Activated CD4-positive, alpha-beta T cell treated with anti-CD3 and anti-CD28 coated beads, Interleukin-2, amount 50 U/mL, for 4 hours (primary cell): Measurements from ENCODE around the gene NTNG2.
"Not testable (repeated sequence)": the region's sequence is repeated elsewhere in the genome, so short reads cannot be mapped to it uniquely, and the experiment has no call there.

Experiments
- DNase-seq, 2 experiments: peaks; one replicate each; pipeline ENCODE4 v3.0.0-alpha.2; 2020

The NTNG2 gene

GRCh38 chr9:132161743-132162184 lies at the start of gene NTNG2:
Gene NTNG2, plus strand, starts transcription at chr9:132162058. Its CDS starts 4,774 bp downstream, at chr9:132166832.
- no peak for DNase-seq

GRCh38 chr9:132114102-132114707 lies 47.7 kb upstream of the NTNG2 start:
- no peak for DNase-seq

DNA sequence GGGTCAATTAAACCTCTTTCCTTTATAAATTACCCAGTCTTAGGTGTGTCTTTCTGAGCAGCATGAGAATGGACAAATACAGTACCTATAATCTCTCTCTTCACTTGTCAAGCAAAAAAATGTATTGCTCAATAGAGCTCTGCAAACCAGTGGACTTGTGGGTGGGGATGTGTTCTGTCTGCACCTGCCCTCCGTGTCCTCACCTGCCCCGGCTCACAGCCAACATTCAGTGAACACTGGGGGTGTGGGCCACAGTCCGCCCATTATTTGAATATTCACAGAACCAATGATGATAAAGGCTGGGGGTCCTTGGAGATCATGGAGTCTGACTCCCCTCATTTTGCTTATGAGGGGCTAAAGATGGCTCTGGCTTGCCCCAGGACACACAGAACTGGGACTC lies 45.3 kb upstream of the NTNG2 start:
- no peak for DNase-seq

DNA sequence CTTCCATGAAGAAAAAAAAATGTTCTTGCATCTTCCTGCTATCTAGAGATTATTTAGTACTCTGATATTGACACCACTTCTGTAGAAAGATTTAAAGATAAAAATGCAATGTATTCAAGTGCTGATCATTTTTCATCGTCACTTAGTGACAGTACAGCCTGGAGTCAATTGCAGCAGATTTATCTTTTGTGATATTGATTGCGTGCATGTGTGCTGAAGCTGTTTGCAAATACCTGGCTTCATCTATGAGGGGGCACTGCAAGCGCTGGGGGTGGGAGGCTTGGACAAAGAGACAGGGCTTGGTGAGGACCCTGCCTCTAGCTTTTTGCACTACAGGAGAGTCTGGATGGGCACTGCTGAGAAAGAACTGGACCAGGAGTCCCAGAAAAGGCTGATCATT lies 44.2 kb upstream of the NTNG2 start:
- DNase-seq, result no peak

- no peak for DNase-seq
Measured at GRCh38 chr9:132121021-132121420, 40.8 kb upstream of the NTNG2 start.

DNA sequence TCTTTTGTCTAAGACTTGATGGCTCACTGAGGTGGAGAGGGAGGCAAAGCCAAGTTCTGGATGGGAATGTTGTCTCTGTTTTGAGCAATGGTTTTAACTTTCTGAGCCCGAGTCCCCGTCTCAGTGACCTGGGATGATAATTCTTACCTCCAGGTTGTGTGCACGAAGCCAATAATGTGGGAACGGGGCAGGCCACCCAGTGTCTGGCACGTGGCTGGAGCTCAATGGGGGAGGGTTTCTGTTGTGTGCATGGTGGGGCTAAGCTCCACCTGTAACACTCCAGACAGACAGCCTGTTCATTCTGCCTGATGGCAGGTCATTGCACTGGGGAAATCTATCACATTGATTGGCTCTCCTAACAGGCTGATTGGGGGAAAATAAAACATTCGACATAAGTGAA lies 37.1 kb upstream of the NTNG2 start:
- no peak for DNase-seq

- DNase-seq, result no peak
Measured at GRCh38 chr9:132125361-132125760, 36.5 kb upstream of the NTNG2 start.

GRCh38 chr9:132125944-132126679 lies 35.7 kb upstream of the NTNG2 start:
- DNase-seq, result peak in 1 of 2 experiments; percentile 6

DNA sequence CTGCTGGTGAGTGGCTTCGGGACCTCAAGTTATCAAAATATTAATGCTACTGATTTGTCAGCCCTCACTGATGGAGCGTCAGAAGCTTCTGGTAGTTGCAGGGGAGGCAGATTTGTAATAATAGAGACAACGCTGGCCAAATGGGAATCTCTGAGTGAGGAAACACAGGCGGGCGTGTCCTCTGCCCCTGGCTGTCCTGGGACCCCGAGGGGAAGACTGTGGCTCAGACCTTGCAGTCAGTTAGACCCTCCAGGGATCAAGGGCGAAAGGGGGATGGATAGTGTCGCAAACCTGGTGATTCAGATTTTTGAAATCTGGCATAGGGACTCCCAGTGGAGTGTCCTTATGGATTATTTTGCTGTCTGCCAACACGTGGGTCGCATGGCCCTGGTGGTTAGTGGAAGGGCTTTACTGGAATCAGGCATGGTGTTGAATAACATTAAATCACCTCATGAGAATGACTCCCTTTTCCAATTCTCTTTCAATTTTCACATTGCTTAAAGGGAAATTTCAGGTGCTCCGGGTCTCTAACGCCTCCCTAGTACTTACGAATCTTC lies 35.1 kb upstream of the NTNG2 start:
- no peak for DNase-seq

- no peak for DNase-seq
Measured at GRCh38 chr9:132127888-132128534, 33.8 kb upstream of the NTNG2 start.

GRCh38 chr9:132129535-132129934 lies 32.3 kb upstream of the NTNG2 start:
- no peak for DNase-seq

GRCh38 chr9:132134085-132134484 lies 27.8 kb upstream of the NTNG2 start:
- not testable (repeated sequence) for DNase-seq

- DNase-seq, result no peak
Measured at GRCh38 chr9:132135456-132135855, 26.4 kb upstream of the NTNG2 start.

GRCh38 chr9:132136151-132136780 lies 25.6 kb upstream of the NTNG2 start:
- no peak for DNase-seq

- no peak for DNase-seq
Measured at GRCh38 chr9:132141344-132141947, 20.4 kb upstream of the NTNG2 start.

- DNase-seq, result no peak
Measured at GRCh38 chr9:132141948-132142594, 19.8 kb upstream of the NTNG2 start.

DNA sequence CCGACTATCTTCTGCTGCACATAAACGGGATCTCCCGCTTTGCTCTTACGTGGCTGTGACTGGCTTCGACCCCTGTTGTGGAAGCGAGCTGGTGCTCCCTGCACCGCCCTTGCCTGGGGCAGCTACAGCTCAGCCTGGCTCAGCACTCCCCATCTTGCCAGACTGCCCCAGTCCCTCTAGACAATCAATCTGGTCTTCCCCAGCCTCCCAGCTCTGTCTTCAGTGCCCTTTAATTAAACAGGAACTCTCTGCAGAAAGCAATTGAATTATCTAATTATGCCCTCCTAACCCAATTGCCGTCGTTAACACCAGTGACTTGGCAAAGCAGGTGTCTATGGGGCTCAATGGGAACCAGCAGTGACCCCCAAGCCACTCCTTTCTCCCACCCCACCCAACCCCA lies 18.9 kb upstream of the NTNG2 start:
- DNase-seq, result no peak

- DNase-seq, result no peak
Measured at GRCh38 chr9:132143359-132143758, 18.5 kb upstream of the NTNG2 start.

DNA sequence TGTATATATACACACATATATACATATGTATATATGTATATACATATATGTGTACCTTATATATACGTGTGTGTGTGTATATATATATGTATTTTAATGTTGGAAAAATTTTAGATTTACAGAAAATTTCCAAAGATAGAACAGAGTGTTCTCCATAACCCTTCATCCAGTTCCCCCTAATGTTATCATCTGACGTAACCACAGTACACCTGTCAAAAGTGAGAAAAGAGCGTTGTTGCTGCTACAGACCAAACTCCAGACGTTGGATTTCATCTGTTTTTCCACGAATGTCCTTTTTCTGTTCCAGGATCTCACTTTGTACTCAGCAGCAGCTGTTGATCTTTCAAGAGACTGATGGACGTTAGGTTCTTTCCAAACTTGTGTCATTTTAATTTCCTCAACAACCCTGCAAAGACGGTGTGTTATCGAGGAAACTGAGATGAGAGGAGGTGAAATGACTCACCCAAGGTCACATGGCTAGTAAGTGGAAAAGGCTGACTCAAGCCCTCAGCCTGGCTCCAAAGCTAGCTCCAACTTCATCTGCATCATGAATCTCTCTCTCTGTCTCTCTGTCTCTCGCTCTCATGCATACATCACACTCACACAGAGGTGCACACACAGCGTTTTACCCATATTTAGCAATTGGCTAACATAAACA lies 17.0 kb upstream of the NTNG2 start:
- DNase-seq, result no peak

- DNase-seq, result no peak
Measured at GRCh38 chr9:132146039-132146438, 15.8 kb upstream of the NTNG2 start.

DNA sequence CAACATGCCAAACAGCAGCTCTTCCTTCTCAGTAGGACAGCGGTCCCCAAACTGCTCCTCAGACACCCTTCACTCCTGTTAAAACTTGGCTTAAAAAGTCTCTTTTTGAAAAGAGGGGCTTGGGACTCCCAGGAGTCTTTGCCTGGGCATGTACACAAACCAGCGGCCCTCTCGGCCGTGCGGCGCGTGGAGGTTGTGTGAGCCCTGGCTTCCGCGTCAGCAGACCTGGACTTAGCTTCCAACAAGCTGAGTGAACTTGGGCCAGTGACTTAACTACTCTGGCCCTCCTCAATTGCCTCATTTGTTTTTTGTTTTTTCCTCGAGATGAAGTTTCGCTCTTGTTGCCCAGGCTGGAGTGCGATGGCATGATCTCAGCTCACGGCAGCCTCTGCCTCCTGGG lies 15.3 kb upstream of the NTNG2 start:
- DNase-seq, result no peak

DNA sequence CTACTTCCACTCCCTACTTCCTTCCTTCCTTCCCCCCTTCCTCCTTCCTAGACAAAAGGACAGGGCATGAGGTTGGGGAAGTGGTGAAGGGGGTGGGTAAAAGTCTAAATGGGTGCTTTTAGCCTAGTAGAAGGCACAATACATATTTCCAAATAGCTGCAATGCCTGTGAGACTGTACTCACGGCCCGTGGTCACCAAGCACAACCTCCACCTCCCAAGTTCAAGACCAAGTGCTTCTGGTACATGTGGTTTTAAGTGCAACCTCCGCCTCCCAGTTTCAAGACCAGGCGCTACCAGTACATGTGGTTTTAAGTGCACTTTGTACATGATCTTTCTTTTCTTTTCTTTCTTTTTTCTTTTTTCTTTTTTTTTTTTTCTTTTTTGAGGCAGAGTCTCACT lies 14.5 kb upstream of the NTNG2 start:
- no peak for DNase-seq
